Keratinocyte (primary cell): ENCODE data around the gene ODAM. TPM values are rescaled to one million over a fixed set of nuclear protein-coding genes. Genes with fewer than 3 reads are reported as not detected.

Experiments used
- DNase-seq: peaks from one replicate; pipeline ENCODE4 v3.0.0-alpha.2; 2011; ENCODE audit warnings: low read depth, missing footprints, low spot score
- FAIRE-seq: peaks from 2 replicates; lab custom pipeline; 2011; peaks lifted over from hg19 to GRCh38; lab: Jason Lieb, UNC
- H2AFZ ChIP-seq: 2 replicates; pipeline ENCODE4 v1.6.0; 2012; ENCODE audit warnings: low read length, control low read depth, inconsistent platforms; ENCODE audit not compliant: control insufficient read depth
- H3K27ac ChIP-seq: 2 replicates; pipeline ENCODE4 v1.5.1; 2011; ENCODE audit warnings: low read length; ENCODE audit not compliant: control insufficient read depth, insufficient read depth
- H3K27me3 ChIP-seq: 3 replicates; pipeline ENCODE4 v1.6.0; 2011; ENCODE audit warnings: low read length; ENCODE audit not compliant: control insufficient read depth, insufficient read depth; ENCODE audit errors: extremely low read depth
- H3K36me3 ChIP-seq, 2 experiments: 2 replicates in 1 of 2; 3 replicates in 1 of 2; pipeline ENCODE4 v1.5.1; 2011; ENCODE audit warnings: low read length in 2 of 2, mild to moderate bottlenecking in 1 of 2; ENCODE audit not compliant: control insufficient read depth in 2 of 2, insufficient read depth in 2 of 2; ENCODE audit errors: extremely low read depth in 1 of 2
- H3K4me1 ChIP-seq: 3 replicates; pipeline ENCODE4 v1.5.1; 2011; ENCODE audit warnings: low read length; ENCODE audit not compliant: control insufficient read depth, insufficient read depth; ENCODE audit errors: extremely low read depth
- H3K4me2 ChIP-seq: 3 replicates; pipeline ENCODE4 v1.6.0; 2011; ENCODE audit warnings: low read depth, low read length; ENCODE audit not compliant: control insufficient read depth, insufficient read depth; ENCODE audit errors: extremely low read depth
- H3K4me3 ChIP-seq, 3 experiments: fragments of 200-600 bp in 1 of 3; sonication (generic) in 1 of 3; 2 replicates in 2 of 3; 3 replicates in 1 of 3; pipeline ENCODE4 v1.5.1; 2011 to 2016; ENCODE audit warnings: low read length in 3 of 3, mild to moderate bottlenecking in 3 of 3, control low read depth in 2 of 3, inconsistent platforms in 1 of 3, low read depth in 1 of 3, mixed read lengths in 1 of 3, mixed run types in 1 of 3, moderate library complexity in 1 of 3; ENCODE audit not compliant: control insufficient read depth in 2 of 3, insufficient read depth in 2 of 3; ENCODE audit errors: extremely low read depth in 1 of 3
- H3K79me2 ChIP-seq: 2 replicates; pipeline ENCODE4 v1.6.0; 2012; ENCODE audit warnings: low read length; ENCODE audit not compliant: control insufficient read depth, insufficient read depth
- H3K9ac ChIP-seq: 3 replicates; pipeline ENCODE4 v1.6.0; 2011; ENCODE audit warnings: low read length; ENCODE audit not compliant: control insufficient read depth, insufficient read depth; ENCODE audit errors: extremely low read depth
- H3K9me1 ChIP-seq: 3 replicates; pipeline ENCODE4 v1.6.0; 2011; ENCODE audit warnings: low read length; ENCODE audit not compliant: control insufficient read depth, insufficient read depth; ENCODE audit errors: extremely low read depth
- H3K9me3 ChIP-seq: 2 replicates; pipeline ENCODE4 v1.5.1; 2012; ENCODE audit warnings: low read depth, low read length; ENCODE audit not compliant: control insufficient read depth
- H4K20me1 ChIP-seq: 3 replicates; pipeline ENCODE4 v1.6.0; 2011; ENCODE audit warnings: low read length; ENCODE audit not compliant: control insufficient read depth, insufficient read depth; ENCODE audit errors: extremely low read depth
- CTCF ChIP-seq, 3 experiments: IDR thresholded peaks in 1 of 3; conservative IDR thresholded peaks in 1 of 3; optimal IDR thresholded peaks in 1 of 3; 2 replicates in 2 of 3; 3 replicates in 1 of 3; pipeline versions ENCODE3 to v1.5.1; 2011; ENCODE audit warnings: low read length in 3 of 3, mild to moderate bottlenecking in 3 of 3, moderate library complexity in 2 of 3, control low read depth in 1 of 3, inconsistent platforms in 1 of 3; ENCODE audit not compliant: insufficient read depth in 2 of 3; ENCODE audit errors: extremely low read depth in 1 of 3
- EZH2 ChIP-seq: IDR thresholded peaks from one replicate; pipeline ENCODE4 v1.6.1; 2012; ENCODE audit warnings: inconsistent platforms, mild to moderate bottlenecking, low read length, moderate library complexity
- dilution Hi-C: fragments of 300-500 bp; cut with MboI; formaldehyde crosslinking; loops from one replicate; pipeline ENCODE4 v1.7.0; 2020; ENCODE audit warnings: low sequenced_read_pairs; ENCODE audit not compliant: extremely low pct_ligation_motif_present
- polyA plus RNA-seq, 5 experiments: library from polyadenylated mRNA; depleted of rRNA in 3 of 5; stranded (reverse) in 3 of 5; stranded (forward) in 1 of 5; unstranded in 1 of 5; fragments of >200 nt; gene quantifications; 1 replicate in 1 of 5; 2 replicates in 3 of 5; 3 replicates in 1 of 5; pipeline versions ENCODE4 v1.2.1 to v1.2.3, GENCODE V29; 2011 to 2012; ENCODE audit warnings: missing spikeins in 2 of 5, low read depth in 1 of 5, low replicate concordance in 1 of 5

The ODAM gene
- polyA plus RNA-seq, 1 donor (not counting 4 experiments of a cell fraction or from before 2014, with no cell fraction given), result not detected

DNA sequence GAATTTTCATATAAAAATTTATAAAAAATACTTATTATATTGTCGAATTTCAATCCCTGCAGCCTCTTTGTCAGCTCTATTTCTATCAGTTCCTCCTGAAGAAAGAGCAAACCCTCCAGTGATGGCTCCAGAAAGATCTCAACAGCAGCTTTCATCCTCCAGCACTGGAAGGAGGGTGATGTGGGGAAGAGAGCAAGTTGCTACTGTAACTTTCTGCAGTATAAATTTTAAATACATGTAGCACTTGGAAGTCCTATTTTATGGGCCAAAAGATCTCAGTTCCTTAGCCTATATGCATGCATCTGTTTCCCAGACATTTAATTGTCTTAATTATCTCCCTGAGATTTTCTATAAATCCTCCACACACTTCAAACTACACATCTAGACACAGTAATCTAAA is 13.7 kb upstream of the ODAM start:
- no peaks in the 10 kb centered on the region for H4K20me1 ChIP-seq
- no peak overlapping the region for H3K9ac ChIP-seq
- no peaks in the 10 kb centered on the region for H3K79me2 ChIP-seq
- no peaks in the 10 kb centered on the region for H3K27me3 ChIP-seq
- TF ChIP-seq CTCF (optimal IDR thresholded peaks at IDR 0.05 in 1 of 3, IDR thresholded peaks at IDR 0.05 in 1 of 3, conservative IDR thresholded peaks at IDR 0.05 in 1 of 3; ENCODE audit: extremely low read depth in 1 of 3, insufficient read depth in 2 of 3, low read length in 3 of 3) (no peak), EZH2 (no peak)
- H3K36me3 ChIP-seq, result no peaks in the 10 kb centered on the region
- H3K4me2 ChIP-seq, result no peak overlapping the region
- FAIRE-seq (no peak), DNase-seq (no peak)
- H3K4me1 ChIP-seq, result no peaks in the 10 kb centered on the region
- dilution Hi-C loops, result no loop called here
- H3K9me1 ChIP-seq, result no peaks in the 10 kb centered on the region
- no peak overlapping the region for H2AFZ ChIP-seq
- H3K9me3 ChIP-seq, result no peaks in the 10 kb centered on the region
- H3K4me3 ChIP-seq, result no peak overlapping the region
- no peak overlapping the region for H3K27ac ChIP-seq

- no peak overlapping the region for H3K27ac ChIP-seq
- DNase-seq (no peak), FAIRE-seq (no peak)
- H3K27me3 ChIP-seq, result no peaks in the 10 kb centered on the region
- no peak overlapping the region for H3K4me2 ChIP-seq
- no peaks in the 10 kb centered on the region for H3K9me1 ChIP-seq
- H3K9me3 ChIP-seq, result no peaks in the 10 kb centered on the region
- no peak overlapping the region for H3K4me3 ChIP-seq
- no peaks in the 10 kb centered on the region for H3K36me3 ChIP-seq
- dilution Hi-C loops, result no loop called here
- H3K9ac ChIP-seq, result no peak overlapping the region
- no peak overlapping the region for H2AFZ ChIP-seq
- H3K4me1 ChIP-seq, result no peaks in the 10 kb centered on the region
- H3K79me2 ChIP-seq, result no peaks in the 10 kb centered on the region
- TF ChIP-seq CTCF (optimal IDR thresholded peaks at IDR 0.05 in 1 of 3, IDR thresholded peaks at IDR 0.05 in 1 of 3, conservative IDR thresholded peaks at IDR 0.05 in 1 of 3; ENCODE audit: extremely low read depth in 1 of 3, insufficient read depth in 2 of 3, low read length in 3 of 3) (no peak), EZH2 (no peak)
- no peaks in the 10 kb centered on the region for H4K20me1 ChIP-seq
Measured at GRCh38 chr4:70182517-70183167, 12.9 kb upstream of the ODAM start.
